Liver (tissue), 3 donors: ENCODE results near the gene NDST1.

Source experiments
- ATF3 ChIP-seq: IDR thresholded peaks from 2 replicates; pipeline ENCODE4 v1.6.1; 2016; ENCODE audit warnings: antibody characterized with exemption
- CTCF ChIP-seq: fragments of 150-350 bp; IDR thresholded peaks from 2 replicates; pipeline ENCODE4 v1.5.1; 2017; ENCODE audit warnings: improper control_type of control experiment, low read depth, low read length; ENCODE audit not compliant: missing input control
- FOXA1 ChIP-seq: IDR thresholded peaks from 2 replicates; pipeline ENCODE4 v1.6.1; 2016; ENCODE audit warnings: antibody characterized with exemption
- GABPA ChIP-seq, 2 donors: IDR thresholded peaks in 1 of 2; conservative IDR thresholded peaks in 1 of 2; 2 replicates each; pipeline ENCODE4 v1.6.1; 2016; ENCODE audit warnings: antibody characterized with exemption in 2 of 2, mild to moderate bottlenecking in 1 of 2, moderate library complexity in 1 of 2
- HNF4A ChIP-seq, 2 donors: conservative IDR thresholded peaks; 2 replicates each; pipeline ENCODE4 v1.6.1; 2016; ENCODE audit warnings: antibody characterized with exemption in 2 of 2, mild to moderate bottlenecking in 2 of 2
- MAX ChIP-seq: IDR thresholded peaks from 2 replicates; pipeline ENCODE4 v1.6.1; 2016; ENCODE audit warnings: antibody characterized with exemption
- RAD21 ChIP-seq, 2 donors: IDR thresholded peaks; 2 replicates each; pipeline ENCODE4 v1.6.1; 2016; ENCODE audit warnings: antibody characterized with exemption in 2 of 2, mild to moderate bottlenecking in 2 of 2
- REST ChIP-seq: IDR thresholded peaks from 2 replicates; pipeline ENCODE4 v1.6.1; 2016; ENCODE audit warnings: antibody characterized with exemption, mild to moderate bottlenecking
- SP1 ChIP-seq: IDR thresholded peaks from 2 replicates; pipeline ENCODE4 v1.6.1; 2018; ENCODE audit warnings: antibody characterized with exemption, mild to moderate bottlenecking
- YY1 ChIP-seq: IDR thresholded peaks from 2 replicates; pipeline ENCODE4 v1.6.1; 2016; ENCODE audit warnings: antibody characterized with exemption, mild to moderate bottlenecking
- ZBTB33 ChIP-seq: IDR thresholded peaks from 2 replicates; pipeline ENCODE4 v1.6.1; 2016; ENCODE audit warnings: antibody characterized with exemption
- donor health status: healthy.
- donor health status: healthy.

DNA sequence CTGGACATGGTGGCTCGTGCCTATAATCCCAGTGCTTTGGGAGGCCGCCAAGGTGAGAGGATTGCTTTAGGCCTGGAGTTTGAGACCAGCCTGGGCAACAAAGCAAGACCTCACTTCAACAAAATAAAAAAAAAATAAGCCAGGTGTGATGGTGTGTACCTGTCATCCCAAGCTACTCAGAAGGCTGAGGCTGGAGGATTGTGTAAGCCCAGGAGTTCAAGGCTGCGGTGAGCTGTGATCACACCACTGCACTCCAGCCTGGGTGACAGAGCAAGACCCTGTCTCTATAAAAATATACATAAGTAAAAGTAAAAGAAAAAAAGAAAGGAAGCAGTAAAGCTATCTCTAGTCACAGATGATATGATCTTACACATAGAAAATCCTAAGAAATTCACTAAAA, 73.0 kb downstream of the NDST1 start:
- TF ChIP-seq RAD21 (IDR thresholded peaks at IDR 0.05) = no peak
- TF ChIP-seq MAX = no peak
- TF ChIP-seq SP1 = no peak
- TF ChIP-seq REST = no peak
- no peak for TF ChIP-seq CTCF
- TF ChIP-seq YY1 = no peak
- TF ChIP-seq GABPA (IDR thresholded peaks at IDR 0.05 in 1 of 2, conservative IDR thresholded peaks at IDR 0.05 in 1 of 2) = no peak
- TF ChIP-seq ATF3 = no peak
- TF ChIP-seq ZBTB33 = no peak
- no peak for TF ChIP-seq HNF4A (conservative IDR thresholded peaks at IDR 0.05)
- no peak for TF ChIP-seq FOXA1
